ENCODE measurements around the gene FURIN.
"Not testable (repeated sequence)": the region's sequence is repeated elsewhere in the genome, so short reads cannot be mapped to it uniquely, and the experiment has no call there.

The FURIN gene

DNA sequence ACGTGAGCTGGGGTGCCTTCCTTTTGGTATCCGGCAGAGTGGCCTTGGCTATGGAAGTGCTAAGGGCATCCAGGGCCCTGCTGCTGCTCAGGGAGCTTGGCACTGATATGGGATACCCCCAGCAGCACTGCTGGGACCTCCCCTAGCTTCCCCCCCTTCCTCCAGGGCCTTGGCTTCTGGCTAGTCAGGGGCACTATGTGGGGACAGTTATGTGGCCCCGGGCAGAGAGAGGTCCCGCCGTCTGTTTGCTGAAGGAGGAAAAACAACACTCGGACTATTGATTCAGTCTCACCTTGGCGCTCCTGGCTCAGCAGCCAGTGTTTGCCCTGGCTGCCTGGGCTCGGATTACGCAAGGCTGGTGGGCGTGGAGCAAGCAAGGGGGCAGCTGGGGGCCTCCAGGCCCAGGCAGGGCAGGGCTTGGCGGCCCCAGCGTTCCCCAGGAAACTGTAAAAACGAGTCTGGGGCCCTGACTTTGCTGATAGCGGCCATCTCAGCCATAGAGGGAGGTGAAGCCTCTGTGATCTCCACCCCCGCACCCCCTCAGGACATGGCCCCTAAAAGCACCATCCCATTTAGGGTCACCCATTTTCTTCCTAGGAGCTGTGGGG is 5.7 kb downstream of the FURIN start:
- no peak overlapping the region for H3K4me3 ChIP-seq (ENCODE audit: low read depth, low read length)
- no peak for TF ChIP-seq CTCF (IDR thresholded peaks at IDR 0.05; ENCODE audit: control insufficient read depth, extremely low read depth, insufficient read depth)
- DNase-seq (ENCODE audit: low read depth), result no peak

- H3K4me3 ChIP-seq (ENCODE audit: low read depth, low read length); DNase-seq (ENCODE audit: low read depth): not testable (repeated sequence)
Measured at GRCh38 chr15:90874986-90875385, 6.6 kb downstream of the FURIN start.

DNA sequence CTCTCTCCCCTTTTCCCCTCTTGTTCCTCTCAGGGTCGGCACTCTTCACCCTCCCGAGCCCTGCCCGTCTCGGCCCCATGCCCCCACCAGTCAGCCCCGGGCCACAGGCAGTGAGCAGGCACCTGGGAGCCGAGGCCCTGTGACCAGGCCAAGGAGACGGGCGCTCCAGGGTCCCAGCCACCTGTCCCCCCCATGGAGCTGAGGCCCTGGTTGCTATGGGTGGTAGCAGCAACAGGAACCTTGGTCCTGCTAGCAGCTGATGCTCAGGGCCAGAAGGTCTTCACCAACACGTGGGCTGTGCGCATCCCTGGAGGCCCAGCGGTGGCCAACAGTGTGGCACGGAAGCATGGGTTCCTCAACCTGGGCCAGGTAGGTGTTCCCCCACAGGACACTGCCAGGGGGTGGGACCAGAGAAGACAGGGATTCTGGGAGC is 7.2 kb downstream of the FURIN start:
- TF ChIP-seq CTCF (IDR thresholded peaks at IDR 0.05; ENCODE audit: control insufficient read depth, extremely low read depth, insufficient read depth), result no peak
- no peak for DNase-seq (ENCODE audit: low read depth)
- H3K4me3 ChIP-seq (ENCODE audit: low read depth, low read length), result no peak overlapping the region

- no peak for DNase-seq (ENCODE audit: low read depth)
- no peak for TF ChIP-seq CTCF (IDR thresholded peaks at IDR 0.05; ENCODE audit: control insufficient read depth, extremely low read depth, insufficient read depth)
- no peak overlapping the region for H3K4me3 ChIP-seq (ENCODE audit: low read depth, low read length)
Measured at GRCh38 chr15:90876046-90876445, 7.7 kb downstream of the FURIN start.

- no peak for DNase-seq (ENCODE audit: low read depth)
- no peak for TF ChIP-seq CTCF (IDR thresholded peaks at IDR 0.05; ENCODE audit: control insufficient read depth, extremely low read depth, insufficient read depth)
Measured at GRCh38 chr15:90876512-90877170, 8.3 kb downstream of the FURIN start.

GRCh38 chr15:90877315-90877714 is 8.9 kb downstream of the FURIN start:
- TF ChIP-seq CTCF (IDR thresholded peaks at IDR 0.05; ENCODE audit: control insufficient read depth, extremely low read depth, insufficient read depth), result no peak
- H3K4me3 ChIP-seq (ENCODE audit: low read depth, low read length), result no peak overlapping the region
- DNase-seq (ENCODE audit: low read depth), result no peak

More at GRCh38 chr15:90876512-90877170, 8.3 kb downstream of the FURIN start:
- no peak overlapping the region for H3K4me3 ChIP-seq (ENCODE audit: low read depth, low read length)

- DNase-seq (ENCODE audit: low read depth), result no peak
- no peak for TF ChIP-seq CTCF (IDR thresholded peaks at IDR 0.05; ENCODE audit: control insufficient read depth, extremely low read depth, insufficient read depth)
Measured at GRCh38 chr15:90877996-90878395, 9.6 kb downstream of the FURIN start.

More at GRCh38 chr15:90877996-90878395, 9.6 kb downstream of the FURIN start:
- no peak overlapping the region for H3K4me3 ChIP-seq (ENCODE audit: low read depth, low read length)

All from LNCaP clone FGC (cell line).